SH-SY5Y (cell line): ENCODE results near the gene IGF2BP2.

Experiments used
- GATA2 ChIP-seq: IDR thresholded peaks from 2 replicates; pipeline ENCODE4 v1.6.1; 2011; ENCODE audit warnings: mild to moderate bottlenecking, low read depth, low read length
- GATA3 ChIP-seq: IDR thresholded peaks from 2 replicates; pipeline ENCODE4 v1.6.1; 2011; ENCODE audit warnings: low read depth, mild to moderate bottlenecking, low read length, moderate library complexity

- TF ChIP-seq GATA3 (no peak), GATA2 (no peak)
These were observed 187.5 kb downstream of the IGF2BP2 start for GRCh38 chr3:185637388-185637787.
